HCT116 (cell line): Measurements from ENCODE around the gene SIX5.

Source experiments
- EGR1 ChIP-seq: IDR thresholded peaks from 2 replicates; pipeline ENCODE4 v1.6.1; 2012; ENCODE audit warnings: low read depth
- EZH2 ChIP-seq: fragments of 200-600 bp; sonication (generic); IDR thresholded peaks from 2 replicates; pipeline ENCODE4 v1.6.1; 2017; ENCODE audit warnings: antibody characterized with exemption, mixed run types
- EZH2phosphoT487 ChIP-seq: fragments of 200-600 bp; IDR thresholded peaks from 2 replicates; pipeline ENCODE4 v1.6.1; 2018; ENCODE audit warnings: antibody characterized with exemption, borderline replicate concordance
- POLR2A ChIP-seq: IDR thresholded peaks from 2 replicates; pipeline ENCODE4 v1.7.0; 2011; ENCODE audit warnings: borderline replicate concordance; ENCODE audit not compliant: insufficient read depth, insufficient read length; ENCODE audit errors: extremely low read depth
- POLR2AphosphoS5 ChIP-seq: IDR thresholded peaks from 2 replicates; pipeline ENCODE4 v1.6.1; 2011; ENCODE audit warnings: mild to moderate bottlenecking, low read depth, low read length, moderate library complexity
- RAD21 ChIP-seq: IDR thresholded peaks from 2 replicates; pipeline ENCODE4 v1.6.1; 2012; ENCODE audit warnings: low read depth, mild to moderate bottlenecking
- SIN3A ChIP-seq: IDR thresholded peaks from 2 replicates; pipeline ENCODE4 v1.6.1; 2012; ENCODE audit warnings: low read depth
- SRF ChIP-seq: IDR thresholded peaks from 2 replicates; pipeline ENCODE4 v1.6.1; 2012; ENCODE audit warnings: low read depth
- YY1 ChIP-seq: IDR thresholded peaks from 2 replicates; pipeline ENCODE4 v1.6.1; 2011; ENCODE audit warnings: low read length, low read depth, moderate library complexity, mild to moderate bottlenecking; ENCODE audit not compliant: insufficient replicate concordance; ENCODE audit errors: extremely low read depth
- ZNF274 ChIP-seq: fragments of 200-500 bp; sonication (Bioruptor generic); IDR thresholded peaks from 2 replicates; pipeline ENCODE4 v1.6.1; 2014; ENCODE audit warnings: mild to moderate bottlenecking, low read depth, low read length, inconsistent platforms
- TF ChIP-seq, protein P1 (sequence below), 3 experiments: fragments of 200-600 bp in 1 of 3; sonication (generic) in 1 of 3; IDR thresholded peaks in 2 of 3; conservative IDR thresholded peaks in 1 of 3; 2 replicates each; pipeline ENCODE4 v1.5.1; 2012 to 2017; ENCODE audit warnings: low read depth in 2 of 3, low read length in 2 of 3, antibody characterized with exemption in 1 of 3, borderline replicate concordance in 1 of 3, control low read depth in 1 of 3, mild to moderate bottlenecking in 1 of 3, mixed read lengths in 1 of 3, mixed run types in 1 of 3, moderate library complexity in 1 of 3; ENCODE audit not compliant: insufficient read depth in 1 of 3

DNA sequence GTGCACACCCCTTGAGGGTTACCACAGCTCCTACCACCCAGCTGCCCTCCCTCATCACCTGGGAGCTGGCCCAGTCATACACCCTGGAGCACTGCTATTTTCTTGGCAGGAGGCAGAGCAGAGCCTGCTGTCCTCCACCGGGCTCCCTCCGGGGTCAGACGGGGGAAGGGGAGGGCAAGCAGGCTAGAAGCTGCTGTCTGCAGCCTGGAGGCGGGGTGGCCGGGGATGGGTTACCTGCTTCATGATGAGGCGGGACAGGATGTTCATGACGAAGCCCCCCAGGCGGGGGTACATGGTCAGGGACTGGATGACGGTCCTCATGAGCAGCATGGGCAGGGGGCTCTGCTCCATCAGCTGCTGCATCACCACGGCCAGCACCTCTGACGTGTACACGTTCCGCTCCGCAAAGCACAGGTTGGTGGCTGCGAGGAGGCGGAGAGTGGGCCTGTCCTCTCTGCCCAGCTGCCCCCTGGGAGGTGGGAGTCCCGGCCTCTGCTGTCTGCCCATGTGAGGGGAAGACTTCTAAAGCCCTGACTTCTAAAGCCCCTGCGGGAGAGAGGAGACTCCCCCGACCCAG lies 48.8 kb upstream of the SIX5 start:
- TF ChIP-seq POLR2AphosphoS5 (no peak), ZNF274 (no peak), RAD21 (no peak), SRF (no peak), POLR2A (no peak), EZH2 (no peak), YY1 (no peak), EZH2phosphoT487 (no peak), EGR1 (no peak), SIN3A (no peak)
- TF ChIP-seq, protein P1, sequence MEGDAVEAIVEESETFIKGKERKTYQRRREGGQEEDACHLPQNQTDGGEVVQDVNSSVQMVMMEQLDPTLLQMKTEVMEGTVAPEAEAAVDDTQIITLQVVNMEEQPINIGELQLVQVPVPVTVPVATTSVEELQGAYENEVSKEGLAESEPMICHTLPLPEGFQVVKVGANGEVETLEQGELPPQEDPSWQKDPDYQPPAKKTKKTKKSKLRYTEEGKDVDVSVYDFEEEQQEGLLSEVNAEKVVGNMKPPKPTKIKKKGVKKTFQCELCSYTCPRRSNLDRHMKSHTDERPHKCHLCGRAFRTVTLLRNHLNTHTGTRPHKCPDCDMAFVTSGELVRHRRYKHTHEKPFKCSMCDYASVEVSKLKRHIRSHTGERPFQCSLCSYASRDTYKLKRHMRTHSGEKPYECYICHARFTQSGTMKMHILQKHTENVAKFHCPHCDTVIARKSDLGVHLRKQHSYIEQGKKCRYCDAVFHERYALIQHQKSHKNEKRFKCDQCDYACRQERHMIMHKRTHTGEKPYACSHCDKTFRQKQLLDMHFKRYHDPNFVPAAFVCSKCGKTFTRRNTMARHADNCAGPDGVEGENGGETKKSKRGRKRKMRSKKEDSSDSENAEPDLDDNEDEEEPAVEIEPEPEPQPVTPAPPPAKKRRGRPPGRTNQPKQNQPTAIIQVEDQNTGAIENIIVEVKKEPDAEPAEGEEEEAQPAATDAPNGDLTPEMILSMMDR (IDR thresholded peaks at IDR 0.05 in 2 of 3, conservative IDR thresholded peaks at IDR 0.05 in 1 of 3; ENCODE audit: borderline replicate concordance in 1 of 3, insufficient read depth in 1 of 3, low read depth in 2 of 3, low read length in 2 of 3), result no peak
